CMK (cell line): ENCODE results near the gene BGN.
A peak's percentile ranks its signal among the peaks of the same experiment; 100 is the strongest.

Experiments used
- DNase-seq: peaks from one replicate; pipeline ENCODE4 v3.0.0-alpha.2; 2010; ENCODE audit warnings: low read depth

The BGN gene

GRCh38 chrX:153460826-153461225 is 34.0 kb upstream of the BGN start:
- no peak for DNase-seq

- no peak for DNase-seq
Measured at GRCh38 chrX:153462291-153462690, 32.5 kb upstream of the BGN start.

DNA sequence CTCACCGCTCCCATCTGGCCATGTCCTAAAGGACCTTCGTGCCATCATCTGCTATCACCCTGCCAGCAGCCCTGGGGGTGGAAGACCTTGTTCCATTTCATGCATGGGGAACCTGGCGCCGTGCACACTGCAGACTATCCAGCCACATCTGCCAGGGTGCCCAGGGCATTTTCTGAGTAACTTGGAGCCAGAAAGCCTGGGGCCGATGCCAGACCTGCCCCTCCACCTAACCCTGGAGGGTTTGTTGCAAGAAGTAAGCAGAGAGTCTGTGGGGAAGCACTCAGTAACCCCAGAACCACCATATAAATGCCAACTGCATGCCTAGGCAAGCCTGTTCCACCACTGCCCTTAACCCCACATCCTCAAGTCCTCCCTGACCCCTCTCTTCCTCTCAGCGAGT is 31.7 kb upstream of the BGN start:
- no peak for DNase-seq

- DNase-seq = no peak
Measured at GRCh38 chrX:153463556-153463955, 31.2 kb upstream of the BGN start.

GRCh38 chrX:153464116-153464515 is 30.7 kb upstream of the BGN start:
- no peak for DNase-seq

DNA sequence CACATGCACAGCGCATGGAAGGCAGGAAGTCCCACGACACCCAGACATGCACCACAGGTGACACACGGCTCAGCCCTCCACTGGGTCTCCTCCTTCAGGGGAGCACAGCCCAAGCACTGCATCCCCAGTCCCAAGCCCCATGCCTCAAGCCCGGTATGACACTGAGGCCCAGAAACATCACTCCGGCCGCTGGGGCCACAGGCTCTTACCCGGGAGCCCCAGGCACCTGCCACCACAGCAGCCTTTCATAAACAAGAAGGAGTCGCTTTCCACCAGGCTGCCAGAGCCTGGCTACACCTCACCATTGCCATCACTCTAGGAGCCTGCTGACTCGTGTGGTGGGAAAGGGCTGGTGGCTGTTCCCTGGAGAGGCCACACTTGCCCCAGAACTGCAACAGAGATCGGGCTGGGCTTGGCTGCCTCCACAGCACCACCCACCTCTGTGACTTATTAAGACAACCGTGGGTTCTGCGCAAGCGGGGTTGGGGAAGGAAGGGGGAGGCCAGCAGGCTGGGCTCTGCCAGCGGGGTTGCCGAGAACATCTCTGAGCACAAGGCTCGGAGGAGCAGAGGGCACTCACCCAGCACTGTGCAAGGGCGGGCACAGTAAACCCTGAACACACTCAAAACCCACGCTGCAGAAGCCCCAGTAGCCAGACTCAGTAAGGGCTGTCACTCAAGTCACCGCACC is 28.9 kb upstream of the BGN start:
- DNase-seq = no peak

- DNase-seq = no peak
Measured at GRCh38 chrX:153468008-153468580, 26.7 kb upstream of the BGN start.

GRCh38 chrX:153469811-153470410 is 24.9 kb upstream of the BGN start:
- DNase-seq = no peak

DNA sequence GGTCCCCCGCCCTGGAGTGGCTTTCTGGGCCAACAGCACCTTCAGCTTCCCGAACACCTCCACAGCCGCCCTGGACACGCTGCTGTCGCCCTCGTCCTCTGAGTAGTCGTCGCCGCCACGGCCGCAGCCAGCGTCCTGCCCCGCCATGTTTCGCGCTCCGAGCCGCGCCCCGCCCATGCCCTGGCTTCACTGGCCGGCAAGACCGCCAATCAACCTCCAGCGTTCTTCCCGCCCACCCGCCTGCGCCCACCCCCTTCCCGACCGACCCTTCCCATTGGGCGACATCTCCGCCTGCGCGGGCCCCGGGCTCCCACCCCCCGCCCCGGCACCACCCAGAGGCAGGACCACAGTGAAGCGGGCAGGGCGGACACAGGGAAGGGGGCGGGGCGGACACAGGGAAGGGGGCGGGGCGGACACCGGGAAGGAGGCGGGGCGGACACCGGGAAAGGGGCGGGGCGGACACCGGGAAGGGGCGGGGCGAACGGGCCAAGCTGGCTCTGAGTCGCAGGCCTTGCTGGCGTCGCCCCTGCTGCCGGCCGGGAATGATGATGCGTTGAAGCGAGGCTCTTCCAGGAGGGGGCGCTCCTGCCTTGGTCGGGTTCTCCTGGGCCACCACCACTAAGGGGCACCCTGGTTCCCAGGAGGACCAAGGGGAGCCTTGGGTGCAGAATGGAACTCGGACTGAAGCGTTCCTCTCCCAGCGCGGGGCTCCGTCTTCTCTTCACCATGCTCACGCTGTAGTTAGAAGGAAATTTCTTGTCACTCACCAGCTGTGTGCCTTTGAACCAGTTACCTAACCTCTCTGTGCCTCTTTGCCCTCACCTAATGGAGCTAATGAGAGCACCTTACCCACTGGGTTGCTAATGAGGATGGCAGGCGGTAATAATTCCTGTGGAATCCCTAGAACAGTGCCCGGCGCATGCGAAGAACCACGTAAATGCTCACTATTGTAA is 24.1 kb upstream of the BGN start, which contains the start of gene HAUS7:
Gene HAUS7, minus strand, starts transcription at position 166 of the 953 bp plus-strand sequence. Its CDS starts 19 bp downstream, at position 147.
- DNase-seq = peak; percentile 70

DNA sequence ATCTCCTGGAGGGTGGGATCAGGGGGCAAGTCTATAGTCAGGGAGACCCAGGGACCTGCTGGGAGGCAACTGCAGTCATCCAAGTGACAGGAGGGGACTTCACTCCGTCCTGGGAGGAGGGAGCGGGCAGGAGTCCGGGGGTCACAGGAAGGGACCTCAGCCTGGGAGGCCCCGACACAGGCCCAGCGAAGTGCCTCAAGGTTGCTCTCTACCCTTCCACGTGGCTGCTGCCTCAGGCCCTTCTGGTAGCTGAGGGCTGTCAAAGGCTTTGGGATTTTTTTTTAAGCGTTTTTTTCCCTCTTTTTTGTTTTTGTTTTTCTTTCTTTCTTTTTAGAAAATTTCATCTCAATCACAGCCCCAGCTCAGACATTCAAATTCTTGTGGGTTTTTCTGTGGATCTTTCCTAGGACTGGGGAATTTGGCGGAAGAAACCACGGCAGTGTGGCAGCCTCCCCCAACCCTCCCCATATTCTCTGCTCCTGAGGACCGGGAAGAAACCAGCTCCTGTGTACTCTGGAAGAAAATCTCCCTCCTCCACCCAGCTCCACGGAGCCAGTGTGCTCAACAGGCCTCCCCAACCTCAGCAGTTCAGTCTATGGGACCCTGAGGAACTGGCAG is 23.0 kb upstream of the BGN start:
- no peak for DNase-seq

DNA sequence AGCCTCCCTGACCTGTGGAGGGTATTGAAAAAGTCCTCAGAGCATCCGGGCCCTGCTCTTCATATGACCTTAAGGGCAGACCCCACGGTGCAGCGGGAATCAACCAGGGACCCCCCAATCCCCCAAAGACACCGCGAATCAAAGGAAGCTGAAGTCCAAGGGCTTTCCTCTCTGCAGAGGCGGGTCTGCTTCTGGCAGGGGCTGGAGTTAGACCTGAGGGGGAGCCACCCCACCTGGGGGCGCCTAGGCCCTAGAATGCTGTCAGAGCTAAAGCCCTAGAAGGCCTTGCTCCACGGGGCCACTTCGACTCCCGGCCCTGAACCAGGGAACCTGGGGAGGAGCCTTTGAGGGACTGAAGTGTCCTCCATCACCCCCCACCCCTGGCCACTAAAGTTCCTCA is 21.7 kb upstream of the BGN start:
- no peak for DNase-seq

DNA sequence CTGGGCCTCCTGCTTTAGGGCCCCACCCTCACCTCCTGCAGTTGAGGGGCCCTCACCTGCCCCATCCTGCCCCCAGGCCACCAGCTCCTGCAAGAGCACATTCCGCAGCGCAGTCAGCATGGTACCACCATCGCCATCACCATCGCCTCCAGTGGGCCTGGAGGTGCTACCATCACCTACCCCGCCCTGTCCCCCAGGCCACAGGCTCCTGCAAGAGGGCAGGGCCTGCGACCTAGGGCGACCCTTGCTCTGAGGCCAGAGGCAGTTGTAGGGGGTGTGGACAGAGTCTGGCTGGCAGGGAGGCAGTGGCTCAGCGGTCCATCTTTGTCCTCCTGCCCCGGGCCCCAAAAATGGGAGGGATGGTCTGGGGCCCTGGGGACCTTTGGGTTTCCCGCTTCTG is 20.5 kb upstream of the BGN start:
- DNase-seq = no peak

DNA sequence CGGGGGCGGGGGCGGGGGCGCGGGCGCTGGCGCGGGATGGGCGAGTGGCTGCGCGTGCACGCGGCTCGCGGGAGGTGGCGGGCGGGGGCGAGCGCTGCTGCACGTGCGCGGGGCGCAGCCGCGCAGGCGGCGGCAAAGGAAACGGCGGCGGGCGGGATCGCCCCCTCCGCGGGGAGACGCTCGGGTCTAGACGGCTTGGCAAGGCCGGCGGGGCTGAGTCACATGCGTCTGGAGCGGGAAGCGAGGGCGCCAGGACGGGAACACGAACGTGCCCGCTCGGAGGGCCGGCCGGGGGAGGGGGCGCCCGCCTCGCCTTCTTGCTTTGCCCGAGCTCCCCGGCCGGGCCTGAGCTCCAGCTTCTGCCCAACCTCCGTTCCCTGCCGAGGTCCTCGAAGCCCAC is 20.1 kb upstream of the BGN start:
- no peak for DNase-seq

GRCh38 chrX:153475271-153475670 is 19.5 kb upstream of the BGN start:
- no peak for DNase-seq

- no peak for DNase-seq
Measured at GRCh38 chrX:153475751-153476281, 19.0 kb upstream of the BGN start.

GRCh38 chrX:153476666-153477363 is 18.0 kb upstream of the BGN start:
- no peak for DNase-seq

- DNase-seq = no peak
Measured at GRCh38 chrX:153477364-153477857, 17.4 kb upstream of the BGN start.

DNA sequence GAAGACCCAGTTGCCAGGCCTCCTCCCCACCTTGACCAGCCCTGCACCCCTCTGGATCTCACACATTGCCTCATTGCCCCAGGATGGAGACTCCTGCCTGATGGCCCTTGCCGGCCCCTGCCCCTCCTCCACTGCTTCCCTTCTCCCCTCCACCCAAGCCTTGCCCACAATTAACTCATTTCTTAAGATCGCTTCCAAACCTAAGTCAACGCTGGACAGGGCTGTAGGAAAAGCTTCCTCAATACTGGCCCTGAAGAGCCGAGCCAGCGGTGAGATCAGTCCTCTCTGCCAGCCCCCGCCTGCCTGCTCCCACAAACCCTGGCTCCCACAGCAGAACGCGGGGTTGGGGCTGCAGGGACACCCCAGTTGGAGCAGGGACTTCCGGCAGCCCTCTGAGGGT is 16.9 kb upstream of the BGN start:
- DNase-seq = no peak

DNA sequence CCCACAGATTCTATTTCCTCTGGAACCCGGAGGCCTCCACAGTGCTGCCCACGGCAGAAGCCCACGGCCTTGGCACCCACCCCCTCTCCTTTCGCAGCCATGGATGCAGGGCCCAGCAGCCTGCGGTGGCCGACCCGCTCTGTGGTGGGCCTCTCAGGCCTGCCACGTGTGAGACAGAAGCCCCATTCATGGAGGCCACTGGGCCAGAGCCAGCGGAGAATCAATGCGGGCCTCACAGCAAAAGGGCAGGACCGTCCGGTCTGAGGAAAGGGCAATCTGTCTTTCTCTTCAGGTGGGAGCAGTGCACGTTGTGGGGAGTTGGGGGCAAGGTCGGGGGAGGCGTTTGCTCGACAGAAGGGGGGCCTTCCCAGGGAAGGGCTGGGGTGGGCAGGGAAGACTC is 16.0 kb upstream of the BGN start:
- DNase-seq = no peak

DNA sequence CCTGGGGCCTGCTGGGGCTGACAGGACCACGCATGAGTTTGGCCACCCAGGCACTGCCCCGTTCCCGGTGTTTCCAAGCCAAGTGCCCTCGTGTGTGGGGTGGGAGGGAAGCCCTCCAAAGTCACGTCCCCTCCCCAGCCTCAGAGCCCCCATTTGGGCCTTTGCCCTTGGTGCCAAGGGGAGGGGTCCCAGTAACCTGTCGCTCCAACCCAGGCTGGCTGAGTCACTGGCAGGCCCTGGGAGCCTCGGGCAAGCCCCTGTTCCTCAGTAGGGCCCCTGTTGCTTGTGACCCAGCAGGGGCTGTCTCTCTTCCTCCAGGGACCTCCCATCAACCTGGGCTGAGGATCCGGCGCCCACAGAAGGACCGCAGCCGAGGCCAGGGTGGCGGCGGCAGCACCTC is 13.7 kb upstream of the BGN start:
- no peak for DNase-seq
